ENCODE data around the gene UST. TPM values are rescaled to one million over a fixed set of nuclear protein-coding genes. Genes with fewer than 3 reads are reported as not detected.

UST gene
- total RNA-seq, 4 donors from 2014 or later = 2.3 to 8.4 (median 2.8) TPM

DNA sequence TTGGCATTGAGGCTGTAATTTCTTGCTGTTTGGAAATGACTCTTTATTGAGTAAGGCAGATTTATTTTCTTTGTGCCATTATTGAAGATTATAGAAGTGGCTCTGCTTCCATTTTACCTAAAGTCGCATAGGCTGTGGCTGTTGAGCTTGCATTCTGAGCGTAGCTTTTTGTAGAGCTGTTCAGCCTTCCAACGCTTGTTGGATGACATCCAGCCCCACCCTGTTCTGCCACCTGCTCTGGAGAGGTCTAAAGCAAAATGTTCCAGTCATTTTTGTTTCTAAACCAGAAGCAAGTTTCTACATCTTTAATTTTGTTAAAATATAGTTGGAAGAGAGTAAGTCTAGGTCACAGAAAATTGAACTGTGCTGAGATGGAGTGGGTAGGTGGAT, 24.4 kb downstream of the UST start:
- Histone ChIP-seq H3K27ac (no peak overlapping the region), H3K9me3 (no peaks in the 10 kb centered on the region), H3K4me3 (no peak overlapping the region), H3K4me1 (no peaks in the 10 kb centered on the region), H3K27me3 (no peaks in the 10 kb centered on the region), H3K36me3 (no peaks in the 10 kb centered on the region)
- no peak for DNase-seq
- in situ Hi-C loops (cut with MboI; ENCODE audit: low sequenced_read_pairs in 4 of 4) = no loop called here
- intact Hi-C loops (cut with DNase I; ENCODE audit: low total_unique reads) = no loop called here
- TF ChIP-seq, protein P1, sequence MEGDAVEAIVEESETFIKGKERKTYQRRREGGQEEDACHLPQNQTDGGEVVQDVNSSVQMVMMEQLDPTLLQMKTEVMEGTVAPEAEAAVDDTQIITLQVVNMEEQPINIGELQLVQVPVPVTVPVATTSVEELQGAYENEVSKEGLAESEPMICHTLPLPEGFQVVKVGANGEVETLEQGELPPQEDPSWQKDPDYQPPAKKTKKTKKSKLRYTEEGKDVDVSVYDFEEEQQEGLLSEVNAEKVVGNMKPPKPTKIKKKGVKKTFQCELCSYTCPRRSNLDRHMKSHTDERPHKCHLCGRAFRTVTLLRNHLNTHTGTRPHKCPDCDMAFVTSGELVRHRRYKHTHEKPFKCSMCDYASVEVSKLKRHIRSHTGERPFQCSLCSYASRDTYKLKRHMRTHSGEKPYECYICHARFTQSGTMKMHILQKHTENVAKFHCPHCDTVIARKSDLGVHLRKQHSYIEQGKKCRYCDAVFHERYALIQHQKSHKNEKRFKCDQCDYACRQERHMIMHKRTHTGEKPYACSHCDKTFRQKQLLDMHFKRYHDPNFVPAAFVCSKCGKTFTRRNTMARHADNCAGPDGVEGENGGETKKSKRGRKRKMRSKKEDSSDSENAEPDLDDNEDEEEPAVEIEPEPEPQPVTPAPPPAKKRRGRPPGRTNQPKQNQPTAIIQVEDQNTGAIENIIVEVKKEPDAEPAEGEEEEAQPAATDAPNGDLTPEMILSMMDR (IDR thresholded peaks at IDR 0.05 in 4 of 5, conservative IDR thresholded peaks at IDR 0.05 in 1 of 5) = no peak
- no peak for TF ChIP-seq POLR2A (IDR thresholded peaks at IDR 0.05)
- no peak for ATAC-seq

DNA sequence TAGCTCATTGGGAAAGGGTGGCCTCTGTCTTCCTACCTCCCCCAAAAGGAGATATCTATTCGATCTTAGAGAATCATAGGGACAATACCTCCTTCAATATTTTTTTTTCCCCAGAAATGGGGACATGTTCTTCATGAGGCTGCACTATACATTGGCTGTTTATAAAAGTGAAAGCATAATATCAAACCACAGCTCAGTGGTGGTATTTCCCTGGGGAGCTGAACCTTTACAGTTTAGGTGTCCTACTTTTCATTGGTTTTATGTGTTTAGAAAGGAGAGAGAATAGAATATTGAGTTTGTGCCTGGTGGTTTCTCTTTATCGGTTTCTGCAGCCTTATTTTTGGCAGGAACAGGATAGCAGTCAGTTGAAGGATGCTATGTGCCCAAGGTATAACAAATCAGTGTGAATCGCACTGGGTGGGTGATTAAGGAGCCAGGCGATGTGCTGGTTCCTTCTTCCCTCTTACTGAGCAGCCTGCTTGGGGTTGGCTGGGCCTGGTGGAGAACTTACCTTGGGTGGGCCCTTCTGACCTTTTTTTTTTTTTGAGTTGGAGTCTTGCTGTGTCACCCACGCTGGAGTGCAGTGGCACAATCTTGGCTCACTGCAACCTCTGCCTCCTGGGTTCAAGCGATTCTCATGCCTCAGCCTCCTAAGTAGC, 25.2 kb downstream of the UST start:
- intact Hi-C loops (cut with DNase I; ENCODE audit: low total_unique reads) = no loop called here
- Histone ChIP-seq H3K27ac (no peak overlapping the region), H3K27me3 (no peaks in the 10 kb centered on the region), H3K4me1 (no peaks in the 10 kb centered on the region), H3K36me3 (no peaks in the 10 kb centered on the region), H3K9me3 (no peaks in the 10 kb centered on the region), H3K4me3 (no peak overlapping the region)
- no peak for TF ChIP-seq POLR2A (IDR thresholded peaks at IDR 0.05)
- TF ChIP-seq, protein P1 (IDR thresholded peaks at IDR 0.05 in 4 of 5, conservative IDR thresholded peaks at IDR 0.05 in 1 of 5) = no peak
- no peak for DNase-seq
- in situ Hi-C loops (cut with MboI; ENCODE audit: low sequenced_read_pairs in 4 of 4) = no loop called here
- ATAC-seq = no peak

DNA sequence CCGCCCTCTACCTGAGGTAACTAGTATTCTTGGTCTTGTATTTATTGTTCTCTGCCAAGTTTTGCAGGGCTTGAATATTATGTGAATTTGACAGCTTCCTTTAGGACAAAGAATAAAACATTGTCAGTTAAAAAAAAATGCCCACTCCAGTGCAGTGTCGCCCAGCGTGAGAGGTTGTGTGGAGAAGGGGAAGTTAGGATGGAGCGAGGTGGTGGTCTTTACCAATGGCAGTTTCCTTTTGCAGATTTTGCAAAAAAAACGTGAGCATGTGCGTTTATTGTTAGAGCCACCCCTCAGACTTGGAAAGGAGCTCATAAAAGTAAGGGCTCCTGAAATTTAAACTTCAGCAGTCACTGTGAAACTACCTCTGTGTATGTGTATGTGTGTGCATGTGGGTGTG, 28.3 kb downstream of the UST start:
- ATAC-seq (no peak), DNase-seq (no peak)
- Histone ChIP-seq H3K4me1 (no peaks in the 10 kb centered on the region), H3K4me3 (no peak overlapping the region), H3K36me3 (no peaks in the 10 kb centered on the region), H3K27ac (no peak overlapping the region), H3K27me3 (no peaks in the 10 kb centered on the region), H3K9me3 (no peaks in the 10 kb centered on the region)
- TF ChIP-seq, protein P1 (IDR thresholded peaks at IDR 0.05 in 4 of 5, conservative IDR thresholded peaks at IDR 0.05 in 1 of 5) = no peak
- no peak for TF ChIP-seq POLR2A (IDR thresholded peaks at IDR 0.05)
- intact Hi-C loops (cut with DNase I; ENCODE audit: low total_unique reads) = no loop called here
- in situ Hi-C loops (cut with MboI; ENCODE audit: low sequenced_read_pairs in 4 of 4) = no loop called here

DNA sequence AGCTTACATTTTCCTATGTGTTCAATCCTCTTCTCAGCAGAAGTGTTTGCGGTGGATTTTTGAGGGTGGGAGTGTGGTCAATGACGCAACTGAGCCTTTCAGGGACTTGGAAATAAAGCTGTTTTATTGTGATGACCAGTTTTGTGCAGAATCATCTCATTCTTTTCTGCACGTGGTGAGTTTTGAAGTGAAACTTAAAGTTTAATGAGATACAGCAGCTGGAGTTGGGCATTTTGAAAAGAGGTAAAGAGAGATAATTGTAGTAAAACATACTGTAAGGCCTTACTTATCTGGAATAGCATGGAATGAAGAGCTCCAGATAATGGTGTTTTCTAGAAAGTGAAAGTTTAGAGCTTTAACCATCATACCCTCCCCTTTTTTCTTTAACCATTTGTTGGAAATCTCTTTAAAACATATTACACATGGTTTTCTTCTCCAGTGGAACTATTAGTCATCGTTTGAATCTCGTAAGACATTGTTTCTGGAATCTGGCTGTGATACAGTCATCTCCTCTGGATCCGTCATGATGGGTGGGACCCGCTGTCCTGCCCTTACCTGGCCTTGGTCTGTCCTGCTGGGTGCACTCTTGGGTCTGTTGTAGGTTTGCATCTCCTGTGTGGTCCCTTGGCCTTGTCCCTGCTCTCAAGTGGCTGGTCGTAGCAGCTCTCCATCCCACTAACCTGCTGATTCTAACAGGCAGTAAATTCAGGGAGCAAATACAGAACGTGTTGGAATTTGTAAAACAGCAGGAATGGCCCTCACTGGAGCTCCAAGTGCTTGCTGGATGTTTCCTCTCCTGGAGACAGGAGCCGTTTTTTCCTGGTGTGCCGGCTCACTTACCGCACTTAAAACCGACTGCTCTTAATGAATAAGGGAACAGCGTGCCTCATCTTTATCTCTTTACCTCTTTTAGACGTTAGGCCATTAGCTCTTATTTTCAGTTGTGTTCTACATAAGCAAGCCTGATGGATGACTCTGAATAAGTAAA, 29.8 kb downstream of the UST start:
- Histone ChIP-seq H3K4me3 (no peak overlapping the region), H3K36me3 (no peaks in the 10 kb centered on the region), H3K27ac (no peak overlapping the region), H3K9me3 (no peaks in the 10 kb centered on the region), H3K27me3 (no peaks in the 10 kb centered on the region), H3K4me1 (no peaks in the 10 kb centered on the region)
- in situ Hi-C loops (cut with MboI; ENCODE audit: low sequenced_read_pairs in 4 of 4) = no loop called here
- ATAC-seq (no peak), DNase-seq (no peak)
- intact Hi-C loops (cut with DNase I; ENCODE audit: low total_unique reads) = no loop called here
- TF ChIP-seq, protein P1 (IDR thresholded peaks at IDR 0.05 in 4 of 5, conservative IDR thresholded peaks at IDR 0.05 in 1 of 5) = no peak
- TF ChIP-seq POLR2A (IDR thresholded peaks at IDR 0.05) = no peak

Data from gastrocnemius medialis (tissue), 4 donors.